Astrocyte (in vitro differentiated cells and primary cell): ENCODE data around the gene UGT1A8.

Experiments
- CTCF ChIP-seq: IDR thresholded peaks from 2 replicates; pipeline ENCODE4 v1.5.1; 2011; ENCODE audit warnings: low read depth, mild to moderate bottlenecking, inconsistent platforms, low read length, moderate library complexity; ENCODE audit not compliant: insufficient read depth
- EZH2 ChIP-seq: IDR thresholded peaks from 2 replicates; pipeline ENCODE4 v1.6.1; 2012; ENCODE audit warnings: mild to moderate bottlenecking, low read length, inconsistent platforms; ENCODE audit not compliant: insufficient read depth

GRCh38 chr2:233707940-233708644 lies 90.7 kb downstream of the UGT1A8 start:
- TF ChIP-seq CTCF, result no peak
- TF ChIP-seq EZH2, result no peak
